Renal pelvis (tissue), 4 donors: Measurements from ENCODE around the gene NAALADL2. TPM values are rescaled to one million over a fixed set of nuclear protein-coding genes. Genes with fewer than 3 reads are reported as not detected.
"Not testable (repeated sequence)": the region's sequence is repeated elsewhere in the genome, so short reads cannot be mapped to it uniquely, and the experiment has no call there.

Experiments used
- DNase-seq: peaks from one replicate; pipeline ENCODE4 v3.0.0-alpha.2; 2013
- polyA plus RNA-seq, 3 donors: library from polyadenylated mRNA; unstranded; fragments of 120-200 nt; gene quantifications; one replicate each; pipeline ENCODE4 v1.2.1, GENCODE V29; 2013; ENCODE audit not compliant: insufficient read length in 3 of 3

Gene NAALADL2
- polyA plus RNA-seq, 3 donors, result 16.0 to 21.3 (median 17.7) TPM

GRCh38 chr3:175751089-175751488 is 892.0 kb downstream of the NAALADL2 start:
- no peak for DNase-seq

- no peak for DNase-seq
Measured at GRCh38 chr3:175763948-175764347, 904.8 kb downstream of the NAALADL2 start.

DNA sequence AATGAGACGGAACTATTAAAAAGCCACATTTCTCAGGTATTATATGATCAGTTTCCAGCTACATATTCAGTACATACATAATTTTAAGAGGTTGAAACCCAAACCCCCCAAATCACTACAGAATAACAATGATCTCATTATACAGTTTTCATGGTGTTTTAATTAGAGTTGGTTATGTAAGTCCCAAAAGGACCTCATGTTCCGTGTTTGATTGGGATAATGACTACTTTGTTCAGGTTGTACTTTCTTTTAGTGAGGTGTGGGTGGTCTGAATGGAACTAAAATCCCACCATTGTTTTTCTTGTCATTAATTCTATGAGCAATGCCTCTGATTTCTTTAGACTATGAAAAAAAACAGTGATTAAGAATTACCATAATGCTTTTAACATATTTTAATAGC is 905.6 kb downstream of the NAALADL2 start:
- DNase-seq, result no peak

DNA sequence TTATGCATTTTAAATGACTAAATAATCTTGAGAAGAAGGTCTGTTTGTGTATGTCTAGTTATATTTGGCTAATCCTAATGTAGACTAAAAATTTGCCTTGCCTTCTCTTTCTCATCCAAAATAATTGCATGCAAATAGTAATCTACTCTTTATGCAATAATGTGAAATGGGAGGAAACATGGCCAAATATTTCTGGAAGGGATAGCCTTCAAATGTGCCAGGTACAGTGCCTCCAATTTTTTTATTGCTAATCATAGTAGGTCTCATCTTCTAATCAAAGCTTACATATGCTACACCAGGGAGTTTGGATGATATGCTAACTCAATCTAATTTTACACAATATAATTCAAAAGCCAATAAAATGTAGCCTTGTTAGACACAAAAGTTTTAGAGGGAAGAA is 911.3 kb downstream of the NAALADL2 start:
- no peak for DNase-seq

DNA sequence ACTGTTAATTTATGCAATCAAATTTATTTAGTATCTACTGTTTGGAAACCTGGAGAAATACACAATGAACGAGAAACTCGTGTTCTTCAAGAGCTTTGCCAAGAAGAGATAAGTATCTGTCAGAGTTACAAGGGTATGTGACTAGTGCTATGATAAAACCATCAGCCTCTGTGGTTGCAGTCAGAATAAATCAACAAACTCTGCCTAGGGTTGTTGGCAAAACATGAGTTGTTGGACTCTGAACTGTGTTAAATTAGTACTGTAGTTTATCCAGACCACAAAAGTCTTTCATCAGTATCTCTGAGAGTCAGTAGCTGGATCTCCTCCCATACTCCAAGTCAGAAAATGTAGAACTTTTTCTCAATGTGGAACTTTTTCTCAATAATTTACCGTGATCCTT is 918.4 kb downstream of the NAALADL2 start:
- DNase-seq, result no peak

GRCh38 chr3:175777965-175778364 is 918.8 kb downstream of the NAALADL2 start:
- no peak for DNase-seq

- DNase-seq, result no peak
Measured at GRCh38 chr3:175778994-175779393, 919.9 kb downstream of the NAALADL2 start.

- not testable (repeated sequence) for DNase-seq
Measured at GRCh38 chr3:175787109-175787508, 928.0 kb downstream of the NAALADL2 start.

GRCh38 chr3:175792245-175792644 is 933.1 kb downstream of the NAALADL2 start:
- DNase-seq, result no peak

DNA sequence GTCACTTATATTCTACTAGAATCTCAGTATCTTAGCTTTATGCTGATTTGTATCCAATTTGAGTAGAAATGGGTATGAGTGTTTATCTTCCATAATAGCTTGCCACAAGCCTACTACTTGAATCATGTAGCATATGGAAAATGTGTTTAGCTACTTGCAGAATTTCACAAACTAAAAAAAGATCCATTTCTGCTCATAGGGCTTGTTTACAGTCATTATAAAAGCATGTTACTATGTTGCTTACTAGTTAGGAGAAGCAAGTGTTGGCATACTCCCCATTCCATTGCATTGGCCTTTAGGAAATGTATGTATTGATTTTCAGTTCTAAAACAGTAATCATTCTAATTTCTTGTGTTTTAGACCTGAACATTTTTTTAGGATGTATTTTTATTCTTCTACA is 939.2 kb downstream of the NAALADL2 start:
- no peak for DNase-seq

DNA sequence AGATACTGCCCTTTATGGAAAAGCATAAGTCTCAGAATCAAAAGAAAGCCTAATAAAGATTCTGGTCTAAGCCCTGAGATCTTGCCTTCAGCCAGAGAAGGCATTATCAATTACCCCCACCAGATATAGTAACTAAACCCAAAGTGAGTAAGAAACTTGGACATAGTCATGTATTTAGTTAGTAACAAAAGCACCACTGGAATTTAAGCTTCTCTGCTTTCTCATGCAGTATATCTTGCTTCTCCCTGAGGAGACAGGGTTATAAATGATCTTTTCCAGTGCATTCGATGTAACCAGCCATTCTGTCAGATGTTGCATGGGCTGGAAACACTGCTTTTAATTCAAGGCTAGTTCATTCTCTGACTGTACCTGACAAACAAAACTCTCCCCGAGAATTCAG is 946.7 kb downstream of the NAALADL2 start:
- no peak for DNase-seq

GRCh38 chr3:175807175-175807574 is 948.0 kb downstream of the NAALADL2 start:
- DNase-seq, result no peak

DNA sequence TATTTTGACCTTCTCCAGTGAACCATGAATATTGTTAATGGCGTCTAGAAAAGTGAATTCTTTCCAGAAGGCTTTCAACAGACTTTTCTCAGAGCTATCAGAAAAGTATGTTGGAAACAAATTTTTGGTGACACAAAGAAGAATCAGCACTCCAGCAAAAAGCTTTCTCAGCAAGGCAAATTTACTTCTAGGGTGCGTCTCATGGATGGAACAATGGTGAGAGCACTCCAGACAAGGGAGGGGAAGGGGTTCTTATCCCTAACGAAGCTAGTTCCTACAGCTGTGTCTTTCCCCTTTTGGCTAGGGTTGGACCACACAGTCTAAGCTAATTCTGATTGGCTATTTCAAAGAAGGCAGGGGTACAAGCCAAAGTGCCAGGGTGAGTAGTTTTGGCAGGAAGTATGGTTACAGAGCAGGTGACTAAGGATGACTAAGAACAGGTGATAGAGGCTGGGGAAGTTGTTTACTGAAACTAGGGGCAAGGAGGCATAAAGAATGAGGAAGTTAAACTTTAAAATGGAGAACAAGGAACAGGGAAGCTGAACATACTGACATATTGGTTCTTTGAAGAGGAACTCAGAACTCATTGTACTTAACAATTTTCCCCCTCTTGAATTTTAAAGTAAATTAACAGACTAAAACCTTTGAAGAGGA is 959.8 kb downstream of the NAALADL2 start:
- no peak for DNase-seq

DNA sequence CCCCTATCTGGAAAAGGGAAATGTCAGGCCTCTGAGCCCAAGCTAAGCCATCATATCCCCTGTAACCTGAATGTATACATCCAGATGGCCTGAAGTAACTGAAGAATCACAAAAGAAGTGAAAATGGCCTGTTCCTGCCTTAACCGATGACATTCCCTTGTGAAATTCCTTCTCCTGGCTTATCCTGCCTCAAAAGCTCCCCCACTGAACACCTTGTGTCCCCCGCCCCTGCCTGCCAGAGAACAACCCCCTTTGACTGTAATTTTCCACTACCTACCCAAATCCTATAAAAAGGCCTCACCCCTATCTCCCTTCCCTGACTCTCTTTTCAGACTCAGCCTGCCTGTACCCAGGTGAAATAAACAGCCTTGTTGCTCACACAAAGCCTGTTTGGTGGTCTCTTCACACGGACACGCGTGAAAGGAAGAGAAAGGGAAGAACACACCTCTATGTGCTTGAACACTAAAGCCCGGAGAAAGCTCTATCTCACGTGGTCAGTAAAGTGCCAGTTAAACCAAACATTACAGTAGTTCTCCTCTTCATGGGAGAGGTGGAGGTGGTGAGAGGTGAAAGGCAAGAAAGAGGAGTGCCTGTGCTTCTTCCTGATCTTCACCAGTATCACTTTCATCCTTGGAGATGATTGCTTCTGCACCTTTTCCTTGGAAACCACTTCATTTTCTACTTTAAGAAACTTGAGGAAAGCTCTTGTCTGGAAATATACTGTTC is 963.8 kb downstream of the NAALADL2 start:
- not testable (repeated sequence) for DNase-seq

GRCh38 chr3:175825016-175825580 is 966.0 kb downstream of the NAALADL2 start:
- DNase-seq, result not testable (repeated sequence)

DNA sequence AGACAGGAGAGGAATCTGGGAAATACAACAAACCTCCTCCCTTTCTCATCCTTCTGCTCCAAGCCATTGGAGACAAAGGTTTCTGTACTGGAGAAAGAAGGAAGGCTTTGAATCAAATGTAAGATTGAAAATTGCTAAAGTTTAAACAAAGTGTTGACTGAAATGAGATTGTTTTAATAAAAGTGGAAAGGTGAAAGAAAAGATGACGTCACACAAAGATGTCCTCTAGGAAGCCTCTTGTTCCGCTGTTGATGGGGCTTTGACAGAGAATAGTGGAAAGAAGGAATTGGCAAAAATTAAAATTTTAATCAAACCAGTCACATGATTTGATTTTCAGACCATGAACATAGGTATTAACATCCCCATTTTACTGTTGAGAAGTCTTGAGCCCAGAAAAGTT is 967.6 kb downstream of the NAALADL2 start:
- no peak for DNase-seq

- DNase-seq, result not testable (repeated sequence)
Measured at GRCh38 chr3:175829809-175830208, 970.7 kb downstream of the NAALADL2 start.

DNA sequence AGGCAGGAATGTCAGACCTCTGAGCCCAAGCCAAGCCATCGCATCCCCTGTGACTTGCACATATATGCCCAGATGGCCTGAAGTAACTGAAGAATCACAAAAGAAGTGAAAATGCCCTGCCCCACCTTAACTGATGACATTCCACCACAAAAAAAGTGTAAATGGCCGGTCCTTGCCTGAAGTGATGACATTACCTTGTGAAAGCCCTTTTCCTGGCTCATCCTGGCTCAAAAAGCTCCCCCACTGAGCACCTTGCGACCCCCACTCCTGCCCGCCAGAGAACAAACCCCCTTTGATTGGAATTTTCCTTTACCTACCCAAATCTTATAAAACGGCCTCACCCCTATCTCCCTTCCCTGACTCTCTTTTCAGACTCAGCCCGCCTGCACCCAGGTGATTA is 976.6 kb downstream of the NAALADL2 start:
- DNase-seq, result not testable (repeated sequence)

DNA sequence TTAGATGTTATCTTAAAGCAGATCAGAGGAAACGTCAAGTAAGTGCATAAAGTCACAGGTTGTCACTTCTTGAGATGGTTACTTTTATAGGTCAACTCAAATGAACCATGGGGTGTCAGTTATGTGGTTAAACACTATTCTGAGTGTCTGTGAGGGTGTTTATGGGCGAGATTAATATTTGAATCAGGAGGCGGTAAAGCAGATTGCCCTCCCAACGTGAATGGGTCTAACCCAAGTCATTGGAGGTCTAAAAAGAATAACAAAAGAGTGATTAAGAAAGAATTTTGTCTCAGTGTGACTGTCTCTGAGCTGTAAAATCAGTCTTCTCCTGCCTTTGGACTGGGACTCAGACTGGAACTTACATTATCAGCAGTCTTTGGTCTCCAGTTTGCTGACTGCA is 977.5 kb downstream of the NAALADL2 start:
- no peak for DNase-seq

DNA sequence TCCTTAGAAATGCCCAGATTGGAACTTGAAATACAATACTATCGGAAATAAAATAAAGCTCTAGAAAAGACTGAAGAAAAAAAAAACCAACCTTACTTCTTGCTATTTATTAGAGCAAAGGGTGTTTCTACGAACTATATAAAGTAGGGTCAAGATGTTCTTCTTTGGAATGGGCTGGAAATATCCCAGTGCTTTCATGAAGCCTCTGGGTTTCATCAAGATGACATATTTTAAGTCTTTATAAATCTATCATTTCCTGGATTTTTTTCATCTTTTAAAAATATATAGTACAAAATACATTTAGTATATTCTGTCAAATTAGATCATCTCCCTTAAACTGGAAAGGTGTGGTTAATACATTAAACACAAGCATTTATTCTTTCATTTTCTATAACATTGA is 978.8 kb downstream of the NAALADL2 start:
- no peak for DNase-seq

GRCh38 chr3:175839366-175840005 is 980.4 kb downstream of the NAALADL2 start:
- DNase-seq, result no peak

- DNase-seq, result no peak
Measured at GRCh38 chr3:175851541-175851940, 992.4 kb downstream of the NAALADL2 start.

GRCh38 chr3:175852560-175852959 is 993.4 kb downstream of the NAALADL2 start:
- no peak for DNase-seq
